GM23248 (cell line): ENCODE results near the gene PLCB4.

ENCODE experiments used
- EZH2 ChIP-seq: fragments of 200-600 bp; sonication (generic); IDR thresholded peaks from 2 replicates; pipeline ENCODE4 v1.6.1; 2018; ENCODE audit warnings: antibody characterized with exemption, mild to moderate bottlenecking; ENCODE audit not compliant: insufficient read depth, poor library complexity, severe bottlenecking
- EZH2phosphoT487 ChIP-seq: fragments of 200-600 bp; sonication (generic); IDR thresholded peaks from 2 replicates; pipeline ENCODE4 v1.6.1; 2018; ENCODE audit warnings: antibody characterized with exemption, moderate library complexity, mild to moderate bottlenecking, low read depth; ENCODE audit not compliant: insufficient read depth

GRCh38 chr20:9520086-9520485 is 451.2 kb downstream of the PLCB4 start:
- TF ChIP-seq EZH2phosphoT487 (no peak), EZH2 (no peak)
